RWPE2 (cell line): ENCODE results near the gene TYMP.
A peak's percentile ranks its signal among the peaks of the same experiment; 100 is the strongest.

Experiments used
- ATAC-seq: fragments of 200-7000 bp; cut with Tn5 transposase; 3 replicates; pipeline ENCODE4 v1.9.1; 2021; ENCODE audit warnings: low read depth
- DNase-seq: peaks from one replicate; pipeline ENCODE4 v3.0.0-alpha.2; 2020; ENCODE audit warnings: low spot score
- H3K27ac ChIP-seq: fragments of 450-650 bp; 2 replicates; pipeline ENCODE4 v1.5.1; 2017; ENCODE audit warnings: mild to moderate bottlenecking; ENCODE audit not compliant: poor library complexity, severe bottlenecking
- H3K27me3 ChIP-seq: fragments of 250-450 bp; sonication (Bioruptor Pico); 2 replicates; pipeline ENCODE4 v1.5.1; 2021; ENCODE audit warnings: mild to moderate bottlenecking, moderate library complexity; ENCODE audit not compliant: insufficient read depth, poor library complexity, severe bottlenecking
- H3K36me3 ChIP-seq: fragments of 250-450 bp; sonication (Bioruptor Pico); 2 replicates; pipeline ENCODE4 v1.5.1; 2020; ENCODE audit warnings: low read depth, mild to moderate bottlenecking, moderate library complexity
- H3K4me1 ChIP-seq: fragments of 250-450 bp; sonication (Bioruptor Pico); 2 replicates; pipeline ENCODE4 v1.5.1; 2021; ENCODE audit warnings: mild to moderate bottlenecking, moderate library complexity; ENCODE audit not compliant: insufficient read depth, poor library complexity, severe bottlenecking
- H3K4me3 ChIP-seq: fragments of 250-450 bp; sonication (Bioruptor Pico); 2 replicates; pipeline ENCODE4 v1.5.1; 2021; ENCODE audit warnings: mild to moderate bottlenecking, moderate library complexity; ENCODE audit not compliant: severe bottlenecking
- H3K9me3 ChIP-seq: fragments of 250-450 bp; sonication (Bioruptor Pico); 2 replicates; pipeline ENCODE4 v1.5.1; 2021; ENCODE audit warnings: mild to moderate bottlenecking, moderate library complexity; ENCODE audit not compliant: severe bottlenecking
- CTCF ChIP-seq: fragments of 450-650 bp; IDR thresholded peaks from one replicate; pipeline ENCODE4 v1.5.1; 2017; ENCODE audit warnings: mild to moderate bottlenecking, moderate library complexity; ENCODE audit not compliant: poor library complexity, severe bottlenecking

TYMP gene

GRCh38 chr22:50487290-50488005 lies 42.4 kb downstream of the TYMP start:
- no peak overlapping the region for H3K27ac ChIP-seq
- H3K27me3 ChIP-seq: no peaks in the 10 kb centered on the region
- no peak overlapping the region for H3K4me3 ChIP-seq
- ATAC-seq: no peak
- no peak for DNase-seq
- TF ChIP-seq CTCF: no peak
- H3K4me1 ChIP-seq: peaks cover 3% of the 10 kb centered on the region
- no peaks in the 10 kb centered on the region for H3K36me3 ChIP-seq
- no peaks in the 10 kb centered on the region for H3K9me3 ChIP-seq

- H3K36me3 ChIP-seq: no peaks in the 10 kb centered on the region
- H3K27ac ChIP-seq: no peak within 1 kb of the TSS
- peaks cover 3% of the 10 kb centered on the region for H3K4me1 ChIP-seq
- no peaks in the 10 kb centered on the region for H3K9me3 ChIP-seq
- TF ChIP-seq CTCF: no peak
- no peaks in the 10 kb centered on the region for H3K27me3 ChIP-seq
- DNase-seq (no peak), ATAC-seq (peak; percentile 35; the same call in 2 of the 3 replicates)
- no peak within 1 kb of the TSS for H3K4me3 ChIP-seq
These were observed 43.1 kb downstream of the TYMP start, which contains the start of gene MIOX for GRCh38 chr22:50486561-50487289. Gene MIOX (plus strand): TSS chr22:50486859. CDS start chr22:50486898, 39 bp downstream.

- TF ChIP-seq CTCF: no peak
- DNase-seq: no peak
- peak; percentile 47; the same call in 2 of the 3 replicates for ATAC-seq
- Histone ChIP-seq H3K9me3 (no peaks in the 10 kb centered on the region), H3K36me3 (no peaks in the 10 kb centered on the region), H3K27ac (no peak overlapping the region), H3K4me3 (no peak overlapping the region), H3K27me3 (peaks cover 6% of the 10 kb centered on the region), H3K4me1 (peaks cover 3% of the 10 kb centered on the region)
These were observed 44.3 kb downstream of the TYMP start for GRCh38 chr22:50485221-50486131.

GRCh38 chr22:50483977-50484853 lies 45.6 kb downstream of the TYMP start:
- Histone ChIP-seq H3K27me3 (peaks cover 6% of the 10 kb centered on the region), H3K4me1 (peaks cover 3% of the 10 kb centered on the region), H3K4me3 (no peak overlapping the region), H3K27ac (no peak overlapping the region), H3K36me3 (no peaks in the 10 kb centered on the region), H3K9me3 (no peaks in the 10 kb centered on the region)
- ATAC-seq (no peak), DNase-seq (no peak)
- no peak for TF ChIP-seq CTCF
